KOPT-K1 (cell line): Measurements from ENCODE around the gene SHANK2.

Experiments
- H3K27ac ChIP-seq: fragments of 200-600 bp; sonication (generic); 2 replicates; pipeline ENCODE4 v1.5.1; 2016; ENCODE audit warnings: antibody characterized with exemption, mild to moderate bottlenecking, low read depth, low read length; ENCODE audit not compliant: poor library complexity, severe bottlenecking
- H3K36me3 ChIP-seq: fragments of 200-600 bp; sonication (generic); 2 replicates; pipeline ENCODE4 v1.5.1; 2017; ENCODE audit warnings: antibody characterized with exemption, mild to moderate bottlenecking, low read length, moderate library complexity; ENCODE audit not compliant: insufficient read depth
- H3K9me3 ChIP-seq: fragments of 200-600 bp; sonication (generic); 2 replicates; pipeline ENCODE4 v1.5.1; 2017; ENCODE audit warnings: antibody characterized with exemption, low read length, mild to moderate bottlenecking; ENCODE audit not compliant: insufficient read depth, poor library complexity, severe bottlenecking

The SHANK2 gene

DNA sequence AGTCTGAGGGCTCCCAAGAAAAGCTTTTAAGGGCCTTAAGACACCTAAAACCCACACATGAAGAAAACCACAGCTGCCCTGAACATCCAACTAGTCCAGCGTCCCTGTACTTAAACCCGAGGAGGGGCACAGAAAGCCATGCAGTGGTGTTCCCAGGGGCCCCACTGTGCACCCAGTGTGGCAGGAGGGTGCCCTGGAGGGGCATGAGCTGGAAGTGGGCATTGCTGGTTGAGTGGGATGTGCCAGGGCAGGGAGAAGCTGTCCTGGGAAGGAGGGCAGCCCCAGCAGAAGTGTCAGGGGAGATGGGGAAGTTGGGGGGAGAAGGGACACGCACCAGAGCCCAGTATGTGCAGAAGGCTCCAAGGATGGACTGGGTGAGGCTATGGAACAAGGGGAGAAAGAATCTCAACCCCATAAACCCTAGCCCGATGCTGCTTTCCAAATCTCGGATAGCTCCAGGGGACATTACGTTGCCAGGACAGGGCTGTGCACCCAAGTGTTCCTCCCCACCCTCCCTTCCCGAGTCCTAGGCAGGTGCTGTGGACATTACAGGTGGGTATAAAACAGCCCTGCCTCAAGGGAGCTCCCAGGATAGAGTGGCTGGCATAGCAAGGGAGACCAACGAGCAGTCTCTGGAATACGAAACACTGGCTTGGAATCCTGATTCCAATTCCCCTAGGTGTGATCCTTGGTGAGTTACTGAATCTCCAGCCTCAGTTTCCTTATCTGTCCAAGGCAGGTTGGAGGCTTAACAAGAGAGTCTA is 44.2 kb downstream of the SHANK2 start:
- Histone ChIP-seq H3K36me3 (no peaks in the 10 kb centered on the region), H3K9me3 (peaks cover 11% of the 10 kb centered on the region), H3K27ac (no peak overlapping the region)

GRCh38 chr11:71207563-71207962 is 44.8 kb downstream of the SHANK2 start:
- Histone ChIP-seq H3K9me3 (peaks cover 11% of the 10 kb centered on the region), H3K27ac (no peak overlapping the region), H3K36me3 (no peaks in the 10 kb centered on the region)

GRCh38 chr11:71206186-71206585 is 46.2 kb downstream of the SHANK2 start:
- H3K27ac ChIP-seq = no peak overlapping the region
- no peaks in the 10 kb centered on the region for H3K36me3 ChIP-seq
- H3K9me3 ChIP-seq = peaks cover 11% of the 10 kb centered on the region

- Histone ChIP-seq H3K9me3 (peaks cover 11% of the 10 kb centered on the region), H3K27ac (no peak overlapping the region), H3K36me3 (no peaks in the 10 kb centered on the region)
Observed at GRCh38 chr11:71204748-71205664, 47.4 kb downstream of the SHANK2 start.

GRCh38 chr11:71204294-71204693 is 48.1 kb downstream of the SHANK2 start:
- no peaks in the 10 kb centered on the region for H3K36me3 ChIP-seq
- H3K27ac ChIP-seq = no peak overlapping the region
- H3K9me3 ChIP-seq = peaks cover 11% of the 10 kb centered on the region

GRCh38 chr11:71203681-71204080 is 48.7 kb downstream of the SHANK2 start:
- Histone ChIP-seq H3K9me3 (peaks cover 9% of the 10 kb centered on the region), H3K36me3 (no peaks in the 10 kb centered on the region), H3K27ac (no peak overlapping the region)

DNA sequence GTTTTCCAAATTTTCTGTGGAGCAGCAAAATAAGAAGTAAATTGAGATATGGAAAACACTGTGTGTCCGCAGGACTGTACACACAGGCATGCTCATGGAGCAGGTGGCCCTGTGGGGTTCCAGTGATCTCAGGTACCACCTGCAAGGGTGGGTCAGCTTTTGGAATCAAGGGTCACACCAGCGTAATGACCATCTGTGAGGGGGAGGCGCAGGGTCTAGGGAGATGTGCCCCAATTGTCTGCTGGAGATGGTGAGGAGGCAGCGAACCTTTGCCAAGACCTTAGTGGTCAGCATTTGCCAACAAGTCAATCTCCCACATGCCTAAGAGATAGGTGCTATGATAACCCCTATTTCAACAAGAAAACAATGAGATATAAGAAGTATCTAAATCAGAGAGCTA is 49.4 kb downstream of the SHANK2 start:
- no peak overlapping the region for H3K27ac ChIP-seq
- no peaks in the 10 kb centered on the region for H3K36me3 ChIP-seq
- H3K9me3 ChIP-seq = peaks cover 2% of the 10 kb centered on the region

DNA sequence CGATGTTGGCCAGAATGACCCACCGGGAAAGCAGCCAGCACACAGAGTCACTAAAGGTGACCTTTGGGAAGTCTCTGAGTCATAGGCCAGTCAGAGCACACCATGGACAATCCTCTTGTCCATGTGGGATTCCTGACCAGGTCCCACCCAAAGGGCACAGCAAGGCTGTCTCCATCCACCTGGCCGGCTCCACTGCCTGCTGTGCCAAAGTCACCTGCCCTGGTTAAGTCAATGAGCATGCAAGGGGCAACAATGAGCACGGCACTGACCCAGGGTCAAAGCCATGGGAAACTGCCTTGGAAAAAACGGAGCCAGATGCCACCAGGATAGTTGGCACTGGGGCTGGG is 49.8 kb downstream of the SHANK2 start:
- no peak overlapping the region for H3K27ac ChIP-seq
- no peaks in the 10 kb centered on the region for H3K36me3 ChIP-seq
- no peaks in the 10 kb centered on the region for H3K9me3 ChIP-seq
